Smooth muscle cell (in vitro differentiated cells): ENCODE data around the gene LTBP4. TPM values are rescaled to one million over a fixed set of nuclear protein-coding genes. Genes with fewer than 3 reads are reported as not detected.

ENCODE experiments used
- DNase-seq: peaks from one replicate; lab custom pipeline; 2025; ENCODE audit not compliant: unreplicated experiment; lab: John Stamatoyannopoulos, UW
- H2AFZ ChIP-seq: fragments of 200-600 bp; sonication (generic); 2 replicates; pipeline ENCODE4 v1.6.0; 2016; ENCODE audit warnings: antibody characterized with exemption, low read depth, mild to moderate bottlenecking
- H3F3A ChIP-seq: fragments of 200-600 bp; sonication (generic); 2 replicates; pipeline ENCODE4 v1.6.0; 2017; ENCODE audit warnings: antibody characterized with exemption, low read depth
- H3K27ac ChIP-seq: fragments of 200-600 bp; sonication (generic); 2 replicates; pipeline ENCODE4 v1.5.1; 2016; ENCODE audit warnings: low read depth, mild to moderate bottlenecking
- H3K27me3 ChIP-seq: fragments of 200-600 bp; sonication (generic); 2 replicates; pipeline ENCODE4 v1.6.1; 2016; ENCODE audit warnings: low read depth, mild to moderate bottlenecking
- H3K36me3 ChIP-seq: fragments of 200-600 bp; sonication (generic); 2 replicates; pipeline ENCODE4 v1.5.1; 2016; ENCODE audit warnings: low read depth
- H3K4me1 ChIP-seq: fragments of 200-600 bp; sonication (generic); 2 replicates; pipeline ENCODE4 v1.5.1; 2016; ENCODE audit warnings: low read depth
- H3K4me2 ChIP-seq: fragments of 200-600 bp; sonication (generic); 2 replicates; pipeline ENCODE4 v1.6.0; 2016; ENCODE audit warnings: mild to moderate bottlenecking
- H3K4me3 ChIP-seq: fragments of 200-600 bp; sonication (generic); 2 replicates; pipeline ENCODE4 v1.5.1; 2016; ENCODE audit warnings: mild to moderate bottlenecking
- H3K79me2 ChIP-seq: fragments of 200-600 bp; sonication (generic); 2 replicates; pipeline ENCODE4 v1.6.0; 2016; ENCODE audit warnings: low read depth, mild to moderate bottlenecking
- H3K9ac ChIP-seq: fragments of 200-600 bp; sonication (generic); 2 replicates; pipeline ENCODE4 v1.6.0; 2016; ENCODE audit warnings: low read depth
- H3K9me3 ChIP-seq: fragments of 200-600 bp; sonication (generic); replicated peaks from 2 replicates; pipeline ENCODE4 v1.5.1; 2016; ENCODE audit warnings: low read depth
- H4K20me1 ChIP-seq: fragments of 200-600 bp; sonication (generic); 2 replicates; pipeline ENCODE4 v1.6.0; 2016; ENCODE audit warnings: low read depth
- CTCF ChIP-seq: fragments of 200-600 bp; sonication (generic); IDR thresholded peaks from 2 replicates; pipeline ENCODE4 v1.5.1; 2017; ENCODE audit warnings: borderline replicate concordance, mild to moderate bottlenecking, antibody characterized with exemption; ENCODE audit not compliant: insufficient read depth, poor library complexity, severe bottlenecking
- WGBS: methylation state at CpG from one replicate; pipeline ENCODE4 v1.1.7; 2016; ENCODE audit warnings: low lambda C conversion rate; 5-methylcytosine and 5-hydroxymethylcytosine counted together
- polyA plus RNA-seq: library from polyadenylated mRNA; unstranded; fragments of >200 nt; fragmentation: Nextera tagmentation; extraction: Ambion mirVana; gene quantifications from 2 replicates; pipeline ENCODE4 v1.2.1, GENCODE V29; 2016
- total RNA-seq: library from RNA; depleted of rRNA; stranded (reverse); fragments of >200 nt; gene quantifications from 2 replicates; pipeline ENCODE4 v1.2.3, GENCODE V29; 2014

LTBP4 gene
- total and polyA plus RNA-seq, 2 experiments from 2014 or later = 38.5 to 188 TPM

- Histone ChIP-seq H2AFZ (peak overlapping the region; percentile 61), H3K4me2 (peak overlapping the region; percentile 63), H3K27ac (peak overlapping the region; percentile 68), H3K9me3 (no peaks in the 10 kb centered on the region), H3K27me3 (no peaks in the 10 kb centered on the region), H3K4me1 (peaks cover 4% of the 10 kb centered on the region), H3K9ac (peak overlapping the region; percentile 18), H3F3A (no peaks in the 10 kb centered on the region), H4K20me1 (no peaks in the 10 kb centered on the region), H3K4me3 (no peak overlapping the region), H3K36me3 (no peaks in the 10 kb centered on the region), H3K79me2 (no peaks in the 10 kb centered on the region)
- no peak for DNase-seq
- no peak for TF ChIP-seq CTCF
- WGBS = 11% methylated on average over 5 of the region's 5 CpGs
These were observed 39.6 kb downstream of the LTBP4 start for GRCh38 chr19:40640744-40641143.

GRCh38 chr19:40641281-40641680, 40.1 kb downstream of the LTBP4 start:
- H3K4me3 ChIP-seq = no peak overlapping the region
- H3K79me2 ChIP-seq = no peaks in the 10 kb centered on the region
- TF ChIP-seq CTCF = no peak
- H3K27ac ChIP-seq = peak overlapping the region; percentile 68
- H3K9ac ChIP-seq = peak overlapping the region; percentile 18
- H2AFZ ChIP-seq = peak overlapping the region; percentile 61
- no peaks in the 10 kb centered on the region for H3K9me3 ChIP-seq
- 83% methylated on average over 7 of the region's 7 CpGs for WGBS
- DNase-seq = no peak
- H3F3A ChIP-seq = no peaks in the 10 kb centered on the region
- H3K4me1 ChIP-seq = peaks cover 4% of the 10 kb centered on the region
- no peaks in the 10 kb centered on the region for H3K36me3 ChIP-seq
- peak overlapping the region; percentile 63 for H3K4me2 ChIP-seq
- H3K27me3 ChIP-seq = no peaks in the 10 kb centered on the region
- no peaks in the 10 kb centered on the region for H4K20me1 ChIP-seq

- no peak for TF ChIP-seq CTCF
- 96% methylated on average over 18 of the region's 18 CpGs for WGBS
- Histone ChIP-seq H2AFZ (no peak overlapping the region), H3F3A (no peaks in the 10 kb centered on the region), H3K36me3 (no peaks in the 10 kb centered on the region), H3K4me1 (peaks cover 4% of the 10 kb centered on the region), H3K4me3 (no peak overlapping the region), H3K27ac (no peak overlapping the region), H3K79me2 (no peaks in the 10 kb centered on the region), H3K9ac (no peak overlapping the region), H3K27me3 (no peaks in the 10 kb centered on the region), H3K9me3 (no peaks in the 10 kb centered on the region), H4K20me1 (no peaks in the 10 kb centered on the region), H3K4me2 (no peak overlapping the region)
- no peak for DNase-seq
These were observed 41.0 kb downstream of the LTBP4 start for GRCh38 chr19:40642051-40642706.

- Histone ChIP-seq H3K36me3 (no peaks in the 10 kb centered on the region), H3K79me2 (no peaks in the 10 kb centered on the region), H3F3A (no peaks in the 10 kb centered on the region), H3K27me3 (no peaks in the 10 kb centered on the region), H3K4me3 (no peak overlapping the region), H3K4me2 (no peak overlapping the region), H4K20me1 (no peaks in the 10 kb centered on the region), H2AFZ (no peak overlapping the region), H3K9me3 (no peaks in the 10 kb centered on the region), H3K9ac (no peak overlapping the region), H3K4me1 (peaks cover 4% of the 10 kb centered on the region), H3K27ac (no peak overlapping the region)
- no peak for TF ChIP-seq CTCF
- 87% methylated on average over 8 of the region's 8 CpGs for whole genome bisulfite sequencing
- no peak for DNase-seq
These were observed 41.7 kb downstream of the LTBP4 start for GRCh38 chr19:40642757-40643305.
